Muscle of leg (tissue), 11 donors: Measurements from ENCODE around the gene ZNF783. TPM values are rescaled to one million over a fixed set of nuclear protein-coding genes. Genes with fewer than 3 reads are reported as not detected.

Experiments used
- DNase-seq: peaks from one replicate; pipeline ENCODE4 v3.0.0; 2013
- H3K27ac ChIP-seq: one replicate; pipeline ENCODE4 v1.5.1; 2013; ENCODE audit warnings: mild to moderate bottlenecking, low read length, control low read depth
- H3K27me3 ChIP-seq: one replicate; pipeline ENCODE4 v1.6.1; 2013; ENCODE audit warnings: low read length; ENCODE audit not compliant: control insufficient read depth, insufficient read depth
- H3K36me3 ChIP-seq: one replicate; pipeline ENCODE4 v1.6.1; 2013; ENCODE audit warnings: low read length; ENCODE audit not compliant: control insufficient read depth, insufficient read depth
- H3K4me1 ChIP-seq: one replicate; pipeline ENCODE4 v1.6.1; 2013; ENCODE audit warnings: low read length; ENCODE audit not compliant: control insufficient read depth, insufficient read depth
- H3K4me3 ChIP-seq: one replicate; pipeline ENCODE4 v1.5.1; 2013; ENCODE audit warnings: low read length, control low read depth
- H3K9me3 ChIP-seq: replicated peaks from 2 replicates; pipeline ENCODE4 v1.6.1; 2013; ENCODE audit warnings: low read depth, low read length; ENCODE audit not compliant: control insufficient read depth
- WGBS: methylation state at CpG from one replicate; pipeline ENCODE4 v1.1.5; 2013; ENCODE audit warnings: missing lambda C conversion rate; ENCODE audit not compliant: insufficient coverage; 5-methylcytosine and 5-hydroxymethylcytosine counted together
- polyA plus RNA-seq, 8 donors: library from polyadenylated mRNA; unstranded; fragments of 120-200 nt; gene quantifications; one replicate each; pipeline versions ENCODE4 v1.2.1 to v1.2.3, GENCODE V29; 2013; ENCODE audit warnings: inconsistent platforms in 1 of 8, low replicate concordance in 1 of 8; ENCODE audit not compliant: insufficient read length in 8 of 8, insufficient read depth in 1 of 8
- total RNA-seq: library from RNA; stranded (reverse); fragments of 120-200 nt; gene quantifications from one replicate; pipeline ENCODE4 v1.2.4, GENCODE V29; 2013

ZNF783 gene
- total and polyA plus RNA-seq, 9 donors, result 10.3 to 16.6 (median 11.8) TPM

DNA sequence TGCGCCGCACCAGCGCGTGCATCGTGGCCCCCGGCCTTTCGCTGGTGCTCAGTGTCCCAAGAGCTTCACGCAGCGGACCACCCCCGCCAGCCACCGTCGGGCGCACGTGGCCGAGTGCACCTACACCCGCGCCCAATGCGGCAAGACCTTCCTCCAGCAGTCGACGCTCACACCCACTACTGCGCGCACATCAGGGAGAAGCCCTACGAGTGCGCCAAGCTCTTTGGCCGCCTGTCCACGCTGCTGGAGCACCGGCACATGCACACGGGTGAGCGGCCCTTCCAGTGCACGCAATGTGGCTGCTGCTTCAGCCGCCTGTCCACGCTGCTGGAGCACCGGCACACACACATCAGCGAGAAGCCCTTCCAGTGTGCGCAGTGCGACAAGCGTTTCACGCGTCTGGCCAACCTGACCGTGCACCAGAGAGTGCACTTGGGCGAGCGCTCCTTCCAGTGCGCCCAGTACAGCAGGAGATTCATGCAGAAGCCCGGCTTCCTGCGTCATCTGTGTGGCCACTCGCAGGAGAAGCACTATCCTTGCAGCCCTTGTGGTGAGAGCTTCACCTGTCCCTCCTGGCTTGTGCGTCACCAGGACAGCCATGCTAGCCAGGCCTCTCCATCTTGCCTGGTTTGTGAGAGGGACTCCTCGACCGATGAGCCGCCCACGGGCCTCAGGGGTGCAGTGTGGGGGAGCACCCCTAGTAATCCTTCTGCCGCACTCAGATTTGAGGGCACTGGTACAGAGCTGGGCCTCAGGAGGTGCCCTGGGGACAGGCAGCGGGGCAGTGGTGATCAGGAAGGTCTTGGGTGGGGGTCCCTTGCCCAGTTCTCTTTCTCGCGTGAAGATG lies 32.9 kb downstream of the ZNF783 start:
- no peak overlapping the region for H3K27ac ChIP-seq
- DNase-seq, result no peak

GRCh38 chr7:149295481-149295850 lies 33.5 kb downstream of the ZNF783 start:
- DNase-seq, result no peak
- Histone ChIP-seq H3K4me1 (no peaks in the 10 kb centered on the region), H3K27ac (no peak overlapping the region), H3K4me3 (no peak overlapping the region), H3K27me3 (no peaks in the 10 kb centered on the region), H3K36me3 (peaks cover 43% of the 10 kb centered on the region), H3K9me3 (peaks cover 4% of the 10 kb centered on the region)
- WGBS, result 87% methylated on average over 6 of the region's 6 CpGs

More for the DNA sequence above, 32.9 kb downstream of the ZNF783 start:
- H3K36me3 ChIP-seq, result peaks cover 46% of the 10 kb centered on the region
- WGBS, result 95% methylated on average over 53 of the region's 55 CpGs
- H3K27me3 ChIP-seq, result no peaks in the 10 kb centered on the region
- peaks cover 4% of the 10 kb centered on the region for H3K9me3 ChIP-seq
- H3K4me3 ChIP-seq, result no peak overlapping the region
- H3K4me1 ChIP-seq, result no peaks in the 10 kb centered on the region

GRCh38 chr7:149296368-149296767 lies 34.4 kb downstream of the ZNF783 start:
- H3K27me3 ChIP-seq, result no peaks in the 10 kb centered on the region
- H3K9me3 ChIP-seq, result peaks cover 4% of the 10 kb centered on the region
- no peak overlapping the region for H3K27ac ChIP-seq
- H3K36me3 ChIP-seq, result peaks cover 38% of the 10 kb centered on the region
- no peaks in the 10 kb centered on the region for H3K4me1 ChIP-seq
- 70% methylated on average over 4 of the region's 4 CpGs for WGBS
- H3K4me3 ChIP-seq, result no peak overlapping the region
- DNase-seq, result no peak

DNA sequence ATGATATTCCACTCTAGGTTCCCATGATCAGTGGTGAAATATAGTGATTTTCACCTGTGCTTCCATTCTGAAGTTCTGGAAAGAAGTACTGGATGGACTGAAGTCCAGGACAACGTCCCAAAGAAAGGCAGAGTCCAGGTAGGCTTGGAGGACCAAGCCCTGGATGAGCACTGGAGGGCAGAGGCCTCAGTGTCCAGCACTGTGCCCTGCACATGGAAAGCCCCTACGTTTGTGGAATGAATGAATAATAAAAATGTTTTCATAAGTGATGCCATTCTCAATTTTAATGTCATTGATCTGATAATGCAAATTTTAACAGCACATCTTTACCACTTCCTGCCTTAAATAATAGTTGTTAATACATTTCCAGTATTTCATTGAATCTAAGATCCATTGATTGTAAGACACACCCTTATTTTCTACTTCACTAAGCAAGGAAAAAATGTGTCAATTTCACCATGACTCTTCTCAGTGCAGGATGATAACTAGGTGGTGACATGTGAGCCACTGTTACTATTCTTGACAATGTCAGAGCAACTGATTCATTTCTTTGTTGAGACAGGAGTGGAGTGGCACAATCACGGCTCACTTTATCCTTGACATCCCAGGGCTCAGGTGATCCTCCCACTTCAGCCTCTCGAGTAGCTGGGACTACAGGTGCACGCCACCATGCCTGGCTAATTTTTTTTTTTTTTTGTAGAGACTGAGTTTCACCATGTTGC lies 35.2 kb downstream of the ZNF783 start:
- Histone ChIP-seq H3K4me1 (no peaks in the 10 kb centered on the region), H3K4me3 (no peak overlapping the region), H3K27me3 (no peaks in the 10 kb centered on the region), H3K36me3 (peaks cover 33% of the 10 kb centered on the region), H3K27ac (no peak overlapping the region), H3K9me3 (peaks cover 4% of the 10 kb centered on the region)
- 79% methylated on average over 2 of the region's 5 CpGs for WGBS
- DNase-seq, result no peak

DNA sequence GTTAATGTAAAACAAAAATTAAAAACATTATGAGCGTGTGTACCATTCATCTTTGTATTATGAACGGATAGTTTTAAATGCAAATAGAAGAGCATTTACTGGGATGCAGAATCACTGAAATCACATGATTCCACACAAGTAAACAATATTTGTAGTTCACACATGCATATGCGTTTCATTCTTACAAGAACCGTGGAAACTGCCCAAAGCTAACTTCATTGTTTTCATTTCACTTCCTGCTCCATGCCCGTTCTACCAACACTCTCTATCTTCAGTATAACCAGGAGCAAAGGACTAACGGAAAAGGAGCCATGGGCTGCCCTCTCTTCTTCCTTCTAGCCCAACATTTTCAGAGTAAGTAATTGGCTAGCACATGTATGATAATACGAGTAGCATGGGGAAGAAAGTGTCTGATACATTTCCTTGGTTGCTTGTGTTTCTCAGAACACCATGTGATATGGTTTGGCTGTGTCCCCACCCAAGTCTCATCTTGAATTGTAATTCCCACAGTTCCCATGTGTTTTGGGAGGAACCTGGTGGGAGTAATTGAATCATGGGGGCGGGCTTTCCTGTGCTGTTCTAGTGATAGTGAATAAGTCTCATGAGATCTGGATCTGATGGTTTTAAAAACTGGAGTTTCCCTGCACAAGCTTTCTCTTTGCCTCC lies 38.8 kb downstream of the ZNF783 start:
- Histone ChIP-seq H3K9me3 (peaks cover 4% of the 10 kb centered on the region), H3K36me3 (peaks cover 7% of the 10 kb centered on the region), H3K27ac (no peak overlapping the region), H3K4me1 (no peaks in the 10 kb centered on the region), H3K4me3 (no peak overlapping the region), H3K27me3 (no peaks in the 10 kb centered on the region)
- no peak for DNase-seq
- WGBS, result 65% methylated on average over 4 of the region's 8 CpGs

DNA sequence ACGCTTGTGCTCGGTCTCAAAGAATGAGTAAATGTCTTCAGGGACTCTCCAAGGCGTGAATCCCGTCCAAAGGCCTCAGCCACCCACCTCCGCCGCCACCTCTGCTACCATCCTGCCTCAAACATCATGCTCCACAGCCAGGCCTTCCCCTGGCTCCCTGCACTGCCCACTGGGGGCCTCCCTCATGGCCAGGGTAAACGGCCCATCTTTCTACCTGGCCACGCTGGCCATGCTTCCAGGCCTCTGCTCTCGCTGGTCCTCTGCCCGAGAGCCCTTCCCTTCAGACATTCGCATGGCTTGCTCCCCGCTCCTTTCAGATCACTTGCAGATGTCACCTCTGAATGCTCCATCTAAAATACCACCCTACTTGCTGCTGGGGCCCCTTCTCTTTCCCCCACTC lies 40.2 kb downstream of the ZNF783 start:
- no peaks in the 10 kb centered on the region for H3K4me1 ChIP-seq
- no peaks in the 10 kb centered on the region for H3K36me3 ChIP-seq
- H3K4me3 ChIP-seq, result no peak overlapping the region
- peaks cover 4% of the 10 kb centered on the region for H3K9me3 ChIP-seq
- 80% methylated on average over 12 of the region's 12 CpGs for WGBS
- no peak for DNase-seq
- H3K27ac ChIP-seq, result no peak overlapping the region
- no peaks in the 10 kb centered on the region for H3K27me3 ChIP-seq

DNA sequence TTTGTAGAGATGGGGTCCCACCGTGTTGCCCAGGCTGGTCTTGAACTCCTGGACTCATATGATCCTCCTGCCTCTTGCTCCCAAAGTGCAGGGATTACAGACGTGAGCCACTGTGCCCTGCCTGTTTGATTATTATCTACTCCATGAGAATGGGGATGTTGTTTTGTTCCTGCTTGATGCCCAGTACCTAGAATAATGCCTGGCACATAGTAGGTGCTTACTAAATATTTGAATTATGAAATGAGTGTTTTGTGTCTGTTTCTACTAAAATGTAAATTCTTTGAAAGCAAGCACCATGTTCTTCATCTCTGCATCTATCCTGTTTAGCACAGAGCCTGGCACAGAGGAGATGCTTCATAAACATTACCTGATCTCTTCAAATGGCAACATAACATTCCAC lies 40.9 kb downstream of the ZNF783 start:
- Histone ChIP-seq H3K36me3 (no peaks in the 10 kb centered on the region), H3K4me1 (no peaks in the 10 kb centered on the region), H3K27ac (no peak overlapping the region), H3K27me3 (no peaks in the 10 kb centered on the region), H3K4me3 (no peak overlapping the region), H3K9me3 (peaks cover 4% of the 10 kb centered on the region)
- no CpG with 5 or more reads among the region's 2 CpGs for WGBS
- no peak for DNase-seq

- H3K4me3 ChIP-seq, result no peak overlapping the region
- no peaks in the 10 kb centered on the region for H3K4me1 ChIP-seq
- H3K9me3 ChIP-seq, result no peaks in the 10 kb centered on the region
- 89% methylated on average over 3 of the region's 7 CpGs for WGBS
- H3K27me3 ChIP-seq, result no peaks in the 10 kb centered on the region
- DNase-seq, result no peak
- H3K36me3 ChIP-seq, result no peaks in the 10 kb centered on the region
- H3K27ac ChIP-seq, result no peak overlapping the region
Observed at GRCh38 chr7:149304006-149304405, 42.0 kb downstream of the ZNF783 start.

- H3K4me1 ChIP-seq, result no peaks in the 10 kb centered on the region
- H3K36me3 ChIP-seq, result no peaks in the 10 kb centered on the region
- H3K9me3 ChIP-seq, result no peaks in the 10 kb centered on the region
- WGBS, result 93% methylated on average over 2 of the region's 4 CpGs
- no peak for DNase-seq
- no peak overlapping the region for H3K27ac ChIP-seq
- no peak overlapping the region for H3K4me3 ChIP-seq
- no peaks in the 10 kb centered on the region for H3K27me3 ChIP-seq
Observed at GRCh38 chr7:149306854-149307253, 44.9 kb downstream of the ZNF783 start.
